HG02642 (cell line): ENCODE results near the gene HOXC11.

ENCODE experiments used
- ATAC-seq: cut with Tn5 transposase; IDR thresholded peaks from one replicate; pipeline ENCODE4 v1.9.1; 2021; ENCODE audit warnings: mild to moderate bottlenecking; ENCODE audit not compliant: unreplicated experiment, poor library complexity

The HOXC11 gene

DNA sequence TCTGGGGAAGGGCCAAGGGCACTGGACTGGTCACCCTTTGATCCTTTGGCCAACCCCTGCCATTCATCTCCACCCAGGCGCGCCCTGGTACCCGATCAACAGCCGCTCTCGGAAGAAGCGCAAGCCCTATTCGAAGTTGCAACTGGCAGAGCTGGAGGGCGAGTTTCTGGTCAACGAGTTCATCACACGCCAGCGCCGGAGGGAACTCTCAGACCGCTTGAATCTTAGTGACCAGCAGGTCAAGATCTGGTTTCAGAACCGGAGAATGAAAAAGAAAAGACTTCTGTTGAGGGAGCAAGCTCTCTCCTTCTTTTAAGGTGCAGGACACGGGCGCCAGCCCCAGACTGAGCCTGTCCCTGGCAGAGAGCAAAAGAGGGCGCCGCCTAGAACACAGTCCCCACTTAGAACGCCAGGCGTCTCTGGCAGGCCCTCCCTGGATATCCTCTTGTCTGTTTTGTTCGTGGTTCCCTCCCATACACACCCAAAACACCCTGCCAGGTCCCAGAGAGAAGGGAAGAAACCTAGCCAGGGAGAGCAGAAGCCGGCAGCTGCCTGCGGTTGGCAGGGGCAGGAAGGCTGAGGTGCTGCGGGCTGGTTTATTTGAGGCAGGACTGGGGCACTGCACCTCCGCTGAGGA is 16.6 kb upstream of the HOXC11 start:
- no peak for ATAC-seq

DNA sequence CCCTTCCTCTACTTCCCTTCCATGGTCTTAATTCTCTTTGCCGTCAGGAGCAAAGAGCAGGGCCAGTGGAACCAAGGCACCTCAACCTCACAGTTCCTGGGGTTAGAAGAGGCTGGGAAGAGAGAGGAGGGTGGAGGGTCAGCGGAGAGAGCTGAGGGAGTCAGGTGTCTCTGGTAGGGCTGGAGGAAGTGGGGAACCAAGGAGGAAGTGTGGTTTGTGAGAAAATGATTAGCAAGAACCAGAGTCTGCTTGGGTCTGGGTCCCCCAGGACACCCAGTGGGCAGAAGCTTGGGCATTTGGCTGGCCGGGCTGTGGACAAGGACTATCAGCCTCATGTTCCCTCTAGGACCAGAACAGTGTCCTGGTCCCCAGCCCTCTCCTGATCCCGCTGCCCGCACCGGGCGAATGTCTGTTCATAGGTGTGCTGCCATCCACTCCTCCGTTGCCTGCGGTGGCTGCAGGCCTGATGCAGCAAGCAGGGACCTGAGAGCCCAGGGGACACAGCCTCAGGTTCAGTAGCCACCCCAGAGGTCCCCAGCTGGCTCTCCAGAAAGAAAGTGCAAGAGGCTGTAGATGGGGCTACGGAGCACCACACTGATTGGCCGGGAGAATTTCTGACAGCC is 15.9 kb upstream of the HOXC11 start:
- ATAC-seq = no peak

DNA sequence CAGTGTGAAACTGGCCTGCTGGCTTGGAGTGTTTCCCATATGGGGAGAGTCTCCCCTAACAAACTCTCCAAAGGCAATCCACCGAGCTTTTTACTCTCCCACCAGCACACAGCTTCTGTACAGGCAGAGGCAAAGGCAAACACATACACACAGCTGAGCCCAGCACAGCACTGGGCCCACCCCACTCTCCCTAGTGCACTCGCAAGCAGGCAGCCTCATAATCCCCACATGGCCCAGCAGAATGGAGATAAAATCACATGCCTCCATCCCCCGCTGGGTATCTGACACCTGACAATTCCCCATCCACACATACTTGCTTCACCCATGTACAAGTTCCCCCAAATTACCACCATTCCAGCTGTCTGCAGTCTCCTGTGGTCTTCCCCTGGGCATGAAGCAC is 14.8 kb upstream of the HOXC11 start:
- no peak for ATAC-seq

DNA sequence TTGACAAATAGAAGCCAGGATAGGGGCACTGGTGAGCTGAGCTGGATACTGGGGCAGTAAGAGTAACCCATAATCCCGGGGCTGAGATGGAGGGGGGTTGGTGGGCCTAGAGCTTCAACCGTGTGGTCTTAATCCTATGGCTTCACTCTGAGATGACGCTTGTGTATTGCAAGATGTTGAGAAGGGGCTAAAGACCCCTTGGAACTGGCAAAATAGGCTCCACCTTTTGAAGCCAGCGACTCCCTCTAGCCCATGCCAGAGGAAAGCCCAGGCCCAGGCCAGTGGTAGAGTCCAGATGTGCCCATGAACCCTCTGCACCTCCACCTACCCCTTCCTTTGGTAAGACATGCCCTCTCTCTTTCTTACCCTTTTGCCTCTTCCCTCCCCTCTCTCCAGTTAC is 13.6 kb upstream of the HOXC11 start:
- no peak for ATAC-seq

DNA sequence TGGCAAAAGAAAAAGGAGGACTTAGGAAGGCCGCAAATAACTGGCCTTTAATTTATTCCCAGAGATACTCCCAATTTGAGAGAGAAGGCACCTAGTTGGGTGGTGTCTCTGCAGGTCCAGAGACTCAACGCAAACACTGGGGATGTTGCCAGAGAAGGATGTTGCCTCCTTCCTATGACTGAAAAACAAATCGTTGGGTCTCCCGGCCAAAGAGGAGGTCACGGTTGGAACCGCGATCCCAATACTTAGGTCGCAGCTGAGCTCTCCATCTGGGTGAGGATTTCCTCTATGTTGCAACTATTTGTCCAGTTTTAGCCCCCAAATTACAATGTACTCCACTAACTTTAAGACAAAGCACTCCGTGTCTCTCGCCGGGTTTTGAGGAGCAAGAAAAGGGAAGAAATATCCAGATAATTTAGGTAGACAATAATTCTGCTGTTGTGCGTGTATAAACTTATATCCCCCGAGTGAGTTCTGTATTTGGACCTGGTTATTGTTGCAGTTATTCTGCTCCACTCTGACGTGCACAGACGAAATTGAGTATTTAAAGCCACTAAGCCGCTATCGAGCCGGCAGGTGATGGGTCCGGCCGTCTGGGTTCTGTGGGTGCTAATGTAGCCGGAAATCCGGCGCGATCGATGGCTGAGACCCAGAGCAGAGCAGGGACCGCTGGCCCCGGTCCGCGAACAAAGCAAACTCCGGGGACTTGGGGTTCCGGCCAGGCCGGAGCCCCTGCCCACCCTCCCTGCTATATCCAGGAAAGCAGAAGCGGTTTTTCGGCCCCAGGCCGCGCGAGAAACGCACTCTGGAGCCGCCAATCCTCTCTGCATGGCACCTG is 12.5 kb upstream of the HOXC11 start:
- ATAC-seq = no peak

DNA sequence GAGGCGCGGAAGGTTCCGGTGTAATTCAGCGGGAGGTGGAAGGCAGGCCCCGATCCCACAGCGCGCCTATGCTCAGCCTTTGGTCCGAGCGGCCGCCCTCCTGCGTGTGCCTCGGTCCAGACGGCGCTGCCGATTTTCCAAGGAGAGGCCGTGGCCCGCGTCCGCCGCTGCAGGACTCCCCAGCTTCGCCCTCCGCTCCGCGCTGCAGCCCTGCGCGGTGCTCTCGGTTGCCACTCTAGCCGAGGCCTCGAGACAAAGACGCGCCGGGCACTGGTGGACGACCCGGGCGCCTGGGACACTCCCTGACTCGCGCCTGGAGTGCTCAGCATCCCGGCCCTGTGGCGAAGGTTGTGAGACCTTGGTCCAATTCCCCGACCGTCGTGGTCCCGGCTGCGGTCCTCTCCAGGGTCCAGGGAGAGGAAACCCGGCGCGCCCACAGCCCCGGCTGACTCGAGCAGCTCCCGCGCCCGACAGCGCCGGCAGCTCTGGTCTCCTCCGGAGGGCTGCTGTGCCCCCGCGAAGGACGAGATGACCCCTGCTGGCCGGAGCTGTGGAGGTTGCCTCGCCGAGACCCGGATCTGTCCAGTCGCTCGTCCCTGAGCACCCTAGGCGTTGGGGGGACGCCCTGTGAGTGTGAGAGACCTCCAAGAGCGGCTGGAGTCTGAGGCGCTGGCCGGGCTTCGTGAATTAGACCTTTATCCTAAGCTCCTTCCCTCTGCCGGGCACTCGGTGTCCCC is 11.7 kb upstream of the HOXC11 start:
- ATAC-seq = no peak

DNA sequence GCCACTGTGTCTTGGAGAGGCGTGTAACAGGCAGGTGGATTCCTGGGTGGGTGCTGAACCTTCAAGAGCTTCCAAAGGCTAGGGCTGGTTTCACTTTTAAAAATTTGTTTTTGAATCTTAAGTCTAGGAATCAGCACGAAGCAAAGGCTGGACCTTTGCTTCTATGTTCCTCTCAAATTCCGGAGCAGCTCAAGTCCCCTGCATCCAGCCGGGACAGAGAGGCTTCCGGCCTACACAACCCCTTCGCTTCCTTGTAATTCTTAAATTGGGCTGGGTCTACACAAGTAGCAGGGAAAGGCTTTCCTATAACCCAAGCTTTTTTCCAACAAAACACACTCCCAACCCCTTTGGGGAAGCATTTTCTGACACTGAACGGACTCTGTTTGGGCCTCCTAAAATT is 9.9 kb upstream of the HOXC11 start:
- ATAC-seq = no peak

DNA sequence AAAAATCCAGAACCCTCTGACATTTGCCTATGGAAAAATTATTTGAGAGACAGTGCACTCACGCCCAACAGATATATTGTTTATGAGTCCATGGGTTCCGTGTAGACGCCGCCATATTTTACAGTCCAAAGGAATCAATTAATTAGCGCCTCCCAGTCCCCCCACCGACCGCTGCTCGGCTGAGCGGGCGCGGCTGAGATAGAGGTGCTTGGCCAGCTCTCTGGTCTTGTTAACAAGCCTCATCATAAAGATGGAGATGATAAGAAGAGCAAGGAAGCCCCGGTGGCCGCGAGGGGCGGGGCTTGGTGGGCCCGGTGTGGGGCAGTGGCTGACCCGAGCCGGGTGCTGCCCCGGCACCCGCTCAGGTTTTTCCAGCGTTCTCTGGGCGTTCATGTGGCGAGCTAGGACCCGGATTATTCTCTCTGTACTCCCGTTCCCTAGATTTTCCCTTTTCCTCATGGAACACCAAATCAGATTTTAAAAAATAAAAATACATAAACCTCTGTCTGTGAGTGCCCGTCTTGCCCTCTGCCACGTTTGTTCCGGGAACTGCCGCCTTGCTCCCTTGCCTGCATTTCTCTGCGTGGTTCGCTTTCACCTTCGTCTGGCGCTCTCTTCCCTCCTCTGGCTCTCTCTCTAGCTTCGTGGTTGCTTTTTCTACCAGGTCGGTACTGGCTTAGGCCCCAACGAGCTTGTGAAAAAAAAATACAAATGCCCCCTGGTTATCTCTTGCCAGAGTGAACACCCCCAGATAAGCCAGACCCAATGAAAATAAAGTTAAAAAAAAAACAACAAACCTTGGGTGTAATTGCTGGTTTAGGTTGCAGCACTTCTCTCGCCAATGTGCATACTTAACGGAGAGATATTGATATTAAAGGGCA is 9.3 kb upstream of the HOXC11 start:
- no peak for ATAC-seq

DNA sequence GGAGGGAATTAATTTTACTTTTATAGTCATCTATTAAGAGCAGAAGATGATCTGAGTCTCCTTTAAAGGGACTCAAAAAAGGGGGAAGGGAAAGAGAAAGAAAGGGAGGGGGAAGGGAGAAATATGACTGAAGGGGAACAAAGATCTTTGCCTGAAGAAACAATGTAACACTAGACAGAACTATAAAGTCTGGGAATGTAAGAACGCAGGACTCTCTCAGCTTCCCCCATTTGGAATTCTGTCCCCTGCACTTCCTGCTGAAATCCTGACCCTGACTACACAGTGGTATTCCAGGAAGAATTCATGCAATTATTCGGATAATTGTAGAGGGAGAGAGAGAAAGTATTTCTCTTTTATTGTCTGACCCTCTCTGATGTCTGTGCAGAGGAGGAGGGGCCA is 8.6 kb upstream of the HOXC11 start:
- ATAC-seq = no peak

DNA sequence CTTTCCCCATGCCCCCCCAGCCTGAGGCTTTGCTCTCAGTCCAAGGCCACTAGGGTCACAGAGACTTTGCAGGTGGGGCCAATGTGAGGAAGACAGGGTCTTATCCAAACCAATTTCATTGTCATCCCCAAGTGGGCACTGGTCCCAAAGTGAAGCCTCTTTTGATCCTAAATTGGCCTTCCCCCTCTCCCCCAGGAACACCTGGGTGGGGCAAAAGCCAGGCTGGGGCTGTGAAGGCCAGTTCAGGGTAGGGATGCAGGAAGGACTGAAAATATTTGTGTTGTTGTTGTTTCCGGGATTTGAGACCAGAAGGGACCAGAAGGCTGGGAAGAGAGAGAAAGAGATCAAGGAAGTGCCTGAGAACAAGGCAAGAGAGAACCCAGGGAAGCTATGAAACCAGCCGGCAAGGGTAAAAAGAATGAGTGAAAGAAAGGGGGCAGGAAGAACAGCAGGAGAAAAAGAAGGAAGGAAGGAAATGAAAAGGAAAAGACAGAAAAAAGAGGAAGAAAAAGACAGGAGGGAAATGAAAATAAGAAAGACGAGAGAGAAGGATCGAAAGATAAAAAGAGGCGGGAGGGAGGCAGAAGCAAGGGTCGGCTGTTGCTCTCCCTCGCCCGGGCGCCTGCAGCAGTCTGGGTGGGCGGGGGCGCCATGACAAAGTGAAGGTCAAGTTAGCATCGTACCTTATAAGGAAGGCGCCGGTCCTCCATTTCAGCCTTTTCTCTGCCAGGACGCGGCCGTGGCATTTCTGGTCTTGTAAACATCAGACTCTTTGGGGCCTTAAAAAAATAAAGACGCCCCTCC is 7.4 kb upstream of the HOXC11 start:
- ATAC-seq = no peak

DNA sequence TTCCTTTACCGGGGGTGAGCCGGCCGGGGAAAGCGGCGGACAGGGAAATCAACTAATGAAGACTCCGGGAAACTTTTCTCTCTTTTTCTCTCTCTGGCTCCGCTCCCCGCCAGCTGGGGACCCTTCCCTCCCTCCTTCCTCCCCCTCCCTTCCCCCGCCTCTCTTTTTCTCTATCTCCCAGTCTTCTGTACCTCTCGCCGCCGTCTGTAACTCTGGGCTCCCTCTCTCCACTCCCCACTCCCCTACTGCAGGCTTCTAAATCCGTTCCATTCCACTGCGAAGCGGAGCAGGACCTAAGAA is 6.9 kb upstream of the HOXC11 start:
- ATAC-seq = no peak

DNA sequence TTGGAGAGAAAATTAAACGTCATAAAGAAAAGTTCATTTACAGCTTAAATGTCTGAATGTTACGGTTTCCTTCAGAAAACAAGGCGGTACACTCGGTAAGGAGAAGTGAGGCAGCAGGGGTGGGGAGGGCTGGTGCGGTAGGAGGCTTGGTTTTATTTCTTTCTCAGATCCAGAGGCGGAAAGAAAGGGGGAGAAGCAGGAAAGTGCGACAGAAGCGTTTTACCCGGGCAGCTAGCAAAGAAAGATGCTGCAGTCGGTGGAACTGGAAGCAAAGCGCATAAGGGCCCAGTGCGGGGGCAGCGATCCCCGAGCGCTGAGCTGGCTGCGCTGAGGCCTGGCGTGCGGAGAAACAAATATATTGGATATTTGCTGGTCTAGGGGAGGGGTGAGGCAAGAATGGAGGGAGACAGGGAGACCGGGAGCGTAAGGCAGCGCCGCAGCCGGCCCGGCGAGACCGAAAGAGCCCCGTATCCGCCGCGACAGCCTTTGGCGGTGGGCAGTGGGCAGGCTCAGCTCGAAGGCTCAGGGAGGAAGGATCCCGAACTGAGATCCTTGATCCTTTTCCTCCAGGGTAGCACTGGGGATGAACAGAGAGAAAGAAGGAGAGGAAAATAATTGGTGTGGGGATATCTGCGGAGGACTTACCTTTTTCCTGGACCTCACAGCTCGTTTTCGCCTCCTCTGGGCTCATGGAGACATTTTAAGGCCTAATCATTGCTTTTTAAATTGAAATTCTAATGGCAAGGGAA is 6.4 kb upstream of the HOXC11 start:
- no peak for ATAC-seq

DNA sequence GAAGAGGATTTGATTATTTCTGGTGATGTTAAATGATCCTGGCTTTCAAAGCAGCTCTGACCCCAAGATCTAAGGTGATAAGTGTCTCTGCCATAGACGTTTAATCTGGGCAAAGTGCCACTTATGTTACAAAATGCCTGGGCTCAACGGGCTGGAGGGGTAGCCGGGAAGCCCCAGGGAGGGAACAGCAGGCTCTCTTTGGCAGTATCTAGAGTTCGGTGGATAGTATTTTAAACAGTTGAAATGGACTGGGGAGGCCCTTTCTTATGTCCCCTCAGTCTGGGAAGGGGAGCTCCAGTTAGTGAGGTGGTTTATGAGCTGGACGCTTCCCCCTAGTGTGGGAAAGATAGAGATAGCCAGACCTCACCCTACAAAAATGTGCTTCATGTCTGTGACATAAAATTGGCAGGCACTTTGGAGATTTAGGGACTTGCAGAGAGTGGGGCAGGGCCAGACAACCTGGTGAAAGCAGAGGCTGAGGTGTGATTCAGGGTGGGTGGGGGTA is 5.5 kb upstream of the HOXC11 start:
- ATAC-seq = no peak

DNA sequence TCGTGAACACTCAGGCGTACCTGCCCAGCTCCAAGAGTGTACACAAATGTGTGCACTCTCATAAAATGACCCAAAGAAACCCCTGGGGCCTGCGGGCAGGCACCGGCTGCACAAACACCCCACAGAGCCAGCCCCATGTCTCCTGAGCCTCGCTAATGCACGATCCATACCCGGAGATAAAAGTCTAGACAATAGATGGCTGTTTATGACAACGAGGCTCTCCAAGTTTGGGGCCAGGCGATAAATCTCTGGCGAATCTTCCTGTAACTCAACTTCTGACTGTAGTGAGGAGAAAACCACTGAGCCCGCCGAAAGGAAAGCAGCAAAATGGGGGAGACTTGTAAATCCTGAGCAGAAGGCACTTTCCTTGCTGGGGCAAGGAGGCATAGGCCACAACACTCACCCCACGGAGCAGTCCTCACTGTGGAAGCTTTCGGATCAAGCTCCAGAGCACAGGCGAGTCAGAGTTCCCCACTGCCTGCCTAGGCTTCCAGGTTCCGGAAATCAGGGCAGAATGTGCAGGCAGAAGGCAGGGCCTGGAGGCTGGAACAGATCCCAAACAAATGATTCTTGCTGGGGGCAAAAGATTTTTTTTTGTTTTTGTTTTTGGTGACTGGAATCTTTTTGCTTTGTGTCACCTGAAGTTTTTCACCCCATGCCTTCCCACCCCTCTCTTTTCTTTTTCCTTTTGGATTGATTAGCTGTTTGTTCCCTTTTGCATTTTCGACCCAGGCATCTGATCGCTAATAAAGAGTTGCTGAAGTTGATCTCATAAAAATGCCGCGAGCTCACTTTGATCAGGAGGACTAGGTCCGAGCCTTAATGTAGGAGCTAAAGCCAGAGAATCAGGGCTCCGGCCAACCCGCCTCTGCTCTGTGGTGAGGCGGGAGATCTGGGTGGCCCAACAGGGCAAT is 4.5 kb upstream of the HOXC11 start:
- ATAC-seq = no peak

DNA sequence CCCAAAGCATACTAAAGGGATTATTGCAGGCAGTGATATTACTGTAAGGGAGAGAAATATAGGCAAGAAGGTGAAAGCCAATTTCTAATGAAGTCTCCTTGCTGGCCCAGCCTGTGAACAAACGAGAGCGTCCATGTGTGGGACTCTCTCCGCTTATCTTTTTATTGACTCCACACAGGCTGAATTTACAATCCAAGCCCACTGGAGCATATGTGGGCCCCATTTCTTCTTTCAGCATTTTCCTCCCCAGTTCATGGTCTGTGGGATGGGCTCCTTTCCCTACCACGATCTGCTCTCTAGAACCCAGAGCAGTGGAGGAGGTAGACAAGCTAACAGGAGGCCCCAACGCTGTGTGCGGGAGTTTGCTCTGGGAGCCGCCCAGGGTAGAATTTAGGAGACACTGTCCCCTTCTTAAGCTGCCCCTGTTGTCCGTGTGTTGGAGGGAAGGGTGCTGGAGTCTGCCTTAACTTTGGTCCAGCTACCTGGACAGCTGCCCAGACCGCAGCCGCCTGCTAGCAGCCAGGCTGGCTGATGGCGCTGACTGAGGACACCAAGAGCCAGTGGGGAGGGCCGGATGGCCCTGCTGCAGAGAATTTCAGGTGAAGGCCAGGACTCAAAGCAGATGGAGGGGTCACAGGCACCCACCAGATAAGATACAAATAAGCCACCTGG is 3.2 kb upstream of the HOXC11 start:
- ATAC-seq = no peak

DNA sequence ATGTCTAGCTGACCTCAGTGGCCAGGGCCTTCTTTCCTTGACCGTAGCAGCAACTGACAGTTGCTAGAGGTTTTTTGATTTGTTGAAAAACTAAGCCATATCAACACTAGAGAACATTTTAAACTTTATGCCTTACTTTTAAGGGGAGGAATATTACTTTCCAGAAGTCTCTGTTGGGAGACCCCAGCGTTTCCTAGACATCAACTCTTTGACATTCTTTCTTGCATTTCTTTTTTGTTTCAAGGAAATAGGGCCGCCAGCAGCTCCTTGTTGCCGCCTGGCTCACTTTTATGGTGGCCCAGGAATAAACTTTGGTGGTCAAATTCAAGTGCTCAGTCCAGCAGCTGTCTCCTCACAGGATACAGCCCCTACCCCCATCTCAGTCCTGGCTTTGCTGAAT is 2.5 kb upstream of the HOXC11 start:
- no peak for ATAC-seq

DNA sequence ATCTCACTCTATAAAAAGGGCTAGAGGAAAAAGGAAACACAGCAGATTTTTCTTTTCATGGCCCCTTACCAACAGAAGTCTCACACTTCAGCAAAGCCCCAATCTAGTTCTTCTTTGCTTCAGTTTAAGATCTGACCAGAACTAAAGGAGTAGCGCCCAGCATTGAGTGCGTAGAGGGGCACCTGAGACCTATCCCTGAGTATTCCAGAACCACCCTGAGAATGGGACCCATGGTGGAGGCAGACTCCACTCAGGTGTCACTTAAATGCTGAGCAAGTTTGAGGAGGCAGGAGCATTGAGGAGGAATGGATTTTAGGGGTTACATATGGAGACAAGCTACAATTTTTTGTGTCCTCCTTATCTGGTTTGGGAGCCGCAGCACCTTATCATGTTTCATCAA is 1.8 kb upstream of the HOXC11 start:
- ATAC-seq = no peak
